DOHH2 (cell line): ENCODE measurements around the gene GLCCI1.

Source experiments
- H3F3A ChIP-seq: fragments of 200-600 bp; sonication (generic), shearing (Covaris generic); 2 replicates; pipeline ENCODE4 v1.6.0; 2016; ENCODE audit warnings: antibody characterized with exemption, mild to moderate bottlenecking; ENCODE audit not compliant: control insufficient read depth, insufficient read depth
- H3K27ac ChIP-seq: fragments of 200-600 bp; sonication (generic); 2 replicates; pipeline ENCODE4 v1.5.1; 2014; ENCODE audit warnings: low read depth, mild to moderate bottlenecking, low read length, moderate library complexity
- H3K27me3 ChIP-seq: fragments of 200-600 bp; sonication (generic); 2 replicates; pipeline ENCODE4 v1.6.1; 2014; ENCODE audit warnings: mild to moderate bottlenecking, low read length, mixed read lengths; ENCODE audit not compliant: control insufficient read depth
- H3K36me3 ChIP-seq: fragments of 200-600 bp; sonication (generic); 2 replicates; pipeline ENCODE4 v1.6.1; 2014; ENCODE audit warnings: mild to moderate bottlenecking, low read length, moderate library complexity, mixed read lengths; ENCODE audit not compliant: control insufficient read depth
- H3K4me1 ChIP-seq: fragments of 200-600 bp; sonication (generic); 2 replicates; pipeline ENCODE4 v1.6.1; 2014; ENCODE audit warnings: mild to moderate bottlenecking, low read length, mixed read lengths; ENCODE audit not compliant: control insufficient read depth
- H3K4me2 ChIP-seq: fragments of 200-600 bp; sonication (generic); 2 replicates; pipeline ENCODE4 v1.6.0; 2014; ENCODE audit warnings: mild to moderate bottlenecking, low read length, moderate library complexity
- H3K4me3 ChIP-seq: fragments of 200-600 bp; sonication (generic); 2 replicates; pipeline ENCODE4 v1.5.1; 2014; ENCODE audit warnings: mild to moderate bottlenecking, low read length, mixed read lengths
- H3K79me2 ChIP-seq: fragments of 200-600 bp; sonication (generic); 2 replicates; pipeline ENCODE4 v1.6.1; 2014; ENCODE audit warnings: mild to moderate bottlenecking, low read length, mixed read lengths; ENCODE audit not compliant: control insufficient read depth
- H3K9me2 ChIP-seq: fragments of 200-600 bp; sonication (generic); replicated peaks from 2 replicates; pipeline ENCODE4 v1.6.1; 2014; ENCODE audit warnings: mild to moderate bottlenecking, low read length, mixed read lengths; ENCODE audit not compliant: control insufficient read depth
- H3K9me3 ChIP-seq: fragments of 200-600 bp; sonication (generic); 2 replicates; pipeline ENCODE4 v1.6.1; 2014; ENCODE audit warnings: antibody characterized with exemption, low read length, mixed read lengths; ENCODE audit not compliant: control insufficient read depth, insufficient read depth
- H4K20me1 ChIP-seq: fragments of 200-600 bp; sonication (generic); 2 replicates; pipeline ENCODE4 v1.6.0; 2014; ENCODE audit warnings: low read depth, mild to moderate bottlenecking, antibody characterized with exemption, low read length, moderate library complexity; ENCODE audit not compliant: control insufficient read depth, insufficient read depth
- CTCF ChIP-seq: fragments of 200-600 bp; sonication (generic); IDR thresholded peaks from one replicate; pipeline ENCODE4 v1.5.1; 2014; ENCODE audit warnings: antibody characterized with exemption, mild to moderate bottlenecking, low read depth, low read length; ENCODE audit not compliant: poor library complexity, severe bottlenecking
- EZH2phosphoT487 ChIP-seq: fragments of 200-600 bp; sonication (generic); IDR thresholded peaks from 2 replicates; pipeline ENCODE4 v1.6.1; 2017; ENCODE audit warnings: borderline replicate concordance, mild to moderate bottlenecking, antibody characterized with exemption, low read length, moderate library complexity, mixed read lengths

The GLCCI1 gene

DNA sequence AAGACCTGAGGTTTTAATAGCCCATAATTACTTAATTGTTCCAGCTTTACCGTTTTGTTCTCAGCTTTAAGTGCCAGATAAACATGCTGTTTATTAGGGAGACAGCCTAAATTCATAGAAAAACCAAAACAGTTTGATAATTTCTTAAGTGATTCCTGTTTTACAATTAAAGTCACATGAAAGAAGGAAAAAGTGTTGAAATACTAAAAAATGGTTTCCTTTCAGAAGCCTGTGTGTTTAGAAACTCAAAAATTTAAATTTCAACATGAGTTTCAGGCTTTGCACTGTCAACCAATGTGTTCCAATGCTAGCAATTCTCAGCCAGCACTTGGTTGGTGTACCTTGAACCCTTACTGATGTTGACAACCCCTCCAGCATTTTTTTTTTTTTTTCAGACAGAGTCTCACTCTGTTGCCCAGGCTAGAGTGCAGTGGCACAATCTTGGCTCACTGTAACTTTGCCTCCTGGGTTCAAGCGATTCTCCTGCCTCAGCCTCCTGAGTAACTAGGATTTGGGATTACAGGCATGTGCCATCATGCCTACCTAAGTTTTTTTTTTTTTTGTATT is 158.1 kb downstream of the GLCCI1 start:
- H3K27ac ChIP-seq = no peak overlapping the region
- no peaks in the 10 kb centered on the region for H3F3A ChIP-seq
- H4K20me1 ChIP-seq = no peaks in the 10 kb centered on the region
- no peak overlapping the region for H3K4me3 ChIP-seq
- H3K4me1 ChIP-seq = peaks cover 39% of the 10 kb centered on the region
- H3K27me3 ChIP-seq = no peaks in the 10 kb centered on the region
- no peaks in the 10 kb centered on the region for H3K36me3 ChIP-seq
- H3K4me2 ChIP-seq = peak overlapping the region; percentile 61; the same call in 1 of the 2 replicates
- no peaks in the 10 kb centered on the region for H3K79me2 ChIP-seq
- H3K9me2 ChIP-seq = no peaks in the 10 kb centered on the region
- no peak for TF ChIP-seq EZH2phosphoT487
- no peak for TF ChIP-seq CTCF
- no peaks in the 10 kb centered on the region for H3K9me3 ChIP-seq

GRCh38 chr7:8128449-8129317 is 160.1 kb downstream of the GLCCI1 start:
- H3K9me3 ChIP-seq = no peaks in the 10 kb centered on the region
- H3K4me3 ChIP-seq = peak overlapping the region; percentile 15; the same call in 1 of the 2 replicates
- H3F3A ChIP-seq = no peaks in the 10 kb centered on the region
- no peaks in the 10 kb centered on the region for H3K36me3 ChIP-seq
- H3K27ac ChIP-seq = peak overlapping the region; percentile 19
- H3K9me2 ChIP-seq = no peaks in the 10 kb centered on the region
- no peak for TF ChIP-seq CTCF
- no peak for TF ChIP-seq EZH2phosphoT487
- H3K4me1 ChIP-seq = peaks cover 44% of the 10 kb centered on the region
- H3K79me2 ChIP-seq = no peaks in the 10 kb centered on the region
- H4K20me1 ChIP-seq = no peaks in the 10 kb centered on the region
- H3K27me3 ChIP-seq = no peaks in the 10 kb centered on the region
- peak overlapping the region; percentile 43 for H3K4me2 ChIP-seq

DNA sequence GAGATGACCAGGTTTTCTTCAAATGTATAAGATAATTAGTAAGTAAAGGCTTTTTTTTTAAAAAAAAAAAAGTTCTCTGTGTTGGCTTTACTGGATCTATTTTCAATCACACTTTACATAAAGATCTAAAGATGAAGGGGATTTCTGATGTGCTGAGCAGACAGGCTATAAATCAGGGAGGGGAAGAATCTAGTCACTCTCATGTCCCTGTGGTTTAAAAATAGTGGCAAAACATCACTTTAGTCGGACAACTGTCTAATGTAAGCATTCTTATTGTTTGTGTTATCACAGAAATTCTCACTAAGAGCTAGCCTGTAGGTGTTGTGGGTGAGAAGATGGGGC is 160.7 kb downstream of the GLCCI1 start:
- H3K27ac ChIP-seq = peak overlapping the region; percentile 19; the same call in 1 of the 2 replicates
- H3K4me1 ChIP-seq = peaks cover 49% of the 10 kb centered on the region
- H3K79me2 ChIP-seq = no peaks in the 10 kb centered on the region
- no peaks in the 10 kb centered on the region for H3K9me2 ChIP-seq
- H4K20me1 ChIP-seq = no peaks in the 10 kb centered on the region
- no peaks in the 10 kb centered on the region for H3F3A ChIP-seq
- no peaks in the 10 kb centered on the region for H3K27me3 ChIP-seq
- H3K4me2 ChIP-seq = peak overlapping the region; percentile 43
- TF ChIP-seq CTCF (no peak), EZH2phosphoT487 (no peak)
- H3K9me3 ChIP-seq = no peaks in the 10 kb centered on the region
- H3K4me3 ChIP-seq = no peak overlapping the region; the same call in 1 of the 2 replicates
- H3K36me3 ChIP-seq = no peaks in the 10 kb centered on the region
